GM21825 (cell line): ENCODE data around the gene TCF7L2.

Source experiments
- ATAC-seq: cut with Tn5 transposase; IDR thresholded peaks from one replicate; pipeline ENCODE4 v1.9.1; 2021; ENCODE audit warnings: mild to moderate bottlenecking, moderate library complexity; ENCODE audit not compliant: unreplicated experiment

Gene TCF7L2

GRCh38 chr10:113115556-113115955 lies 165.5 kb downstream of the TCF7L2 start:
- ATAC-seq, result no peak

- ATAC-seq, result no peak
Observed at GRCh38 chr10:113118882-113119281, 168.8 kb downstream of the TCF7L2 start.

- ATAC-seq, result no peak
Observed at GRCh38 chr10:113119801-113120200, 169.8 kb downstream of the TCF7L2 start.

GRCh38 chr10:113121153-113121552 lies 171.1 kb downstream of the TCF7L2 start:
- no peak for ATAC-seq

GRCh38 chr10:113122947-113123346 lies 172.9 kb downstream of the TCF7L2 start:
- no peak for ATAC-seq

GRCh38 chr10:113124724-113125123 lies 174.7 kb downstream of the TCF7L2 start:
- ATAC-seq, result no peak

GRCh38 chr10:113125612-113126011 lies 175.6 kb downstream of the TCF7L2 start:
- ATAC-seq, result no peak

GRCh38 chr10:113126229-113127201 lies 176.5 kb downstream of the TCF7L2 start:
- ATAC-seq, result peak; percentile 61

GRCh38 chr10:113127261-113127900 lies 177.3 kb downstream of the TCF7L2 start:
- ATAC-seq, result no peak

GRCh38 chr10:113127901-113128283 lies 177.8 kb downstream of the TCF7L2 start:
- no peak for ATAC-seq

- no peak for ATAC-seq
Observed at GRCh38 chr10:113128450-113129070, 178.5 kb downstream of the TCF7L2 start.

GRCh38 chr10:113129117-113129516 lies 179.1 kb downstream of the TCF7L2 start:
- ATAC-seq, result no peak

GRCh38 chr10:113130014-113130641 lies 180.1 kb downstream of the TCF7L2 start:
- ATAC-seq, result no peak

- ATAC-seq, result no peak
Observed at GRCh38 chr10:113131613-113132261, 181.7 kb downstream of the TCF7L2 start.

- ATAC-seq, result no peak
Observed at GRCh38 chr10:113132591-113133121, 182.6 kb downstream of the TCF7L2 start.

GRCh38 chr10:113133497-113134115 lies 183.6 kb downstream of the TCF7L2 start:
- ATAC-seq, result no peak

GRCh38 chr10:113135025-113135424 lies 185.0 kb downstream of the TCF7L2 start:
- ATAC-seq, result no peak

GRCh38 chr10:113137941-113138685 lies 188.1 kb downstream of the TCF7L2 start:
- ATAC-seq, result no peak

GRCh38 chr10:113138937-113139585 lies 189.0 kb downstream of the TCF7L2 start:
- ATAC-seq, result no peak
